Stimulated activated CD8-positive, alpha-beta memory T cell treated with anti-CD3 and anti-CD28 coated beads, Interleukin-12 subunit alpha, Interleukin-12 subunit beta, amount 100 ng/mL, for 4 hours (primary cell): ENCODE data around the gene STAT1.

Experiments used
- DNase-seq: peaks from one replicate; pipeline ENCODE4 v3.0.0-alpha.2; 2020; ENCODE audit warnings: low read depth

STAT1 gene

GRCh38 chr2:191031256-191031655 lies 17.3 kb upstream of the STAT1 start:
- DNase-seq: no peak

GRCh38 chr2:191030521-191031154 lies 16.7 kb upstream of the STAT1 start:
- no peak for DNase-seq

GRCh38 chr2:191029280-191029950 lies 15.4 kb upstream of the STAT1 start:
- DNase-seq: no peak

- DNase-seq: no peak
These were observed 12.4 kb upstream of the STAT1 start for GRCh38 chr2:191026377-191026776.

- DNase-seq: no peak
These were observed 11.2 kb upstream of the STAT1 start for GRCh38 chr2:191025135-191025534.

- DNase-seq: no peak
These were observed 9.3 kb upstream of the STAT1 start for GRCh38 chr2:191023235-191023679.

- no peak for DNase-seq
These were observed 6.9 kb upstream of the STAT1 start for GRCh38 chr2:191020742-191021381.

- peak; percentile 92 for DNase-seq
These were observed 6.3 kb upstream of the STAT1 start for GRCh38 chr2:191020221-191020741.

GRCh38 chr2:191019376-191019775 lies 5.4 kb upstream of the STAT1 start:
- DNase-seq: no peak

- no peak for DNase-seq
These were observed 4.7 kb upstream of the STAT1 start for GRCh38 chr2:191018643-191019119.

- no peak for DNase-seq
These were observed 4.1 kb upstream of the STAT1 start for GRCh38 chr2:191018048-191018447.

- no peak for DNase-seq
These were observed 1.9 kb upstream of the STAT1 start for GRCh38 chr2:191015831-191016230.

GRCh38 chr2:191015239-191015638 lies 1.3 kb upstream of the STAT1 start:
- no peak for DNase-seq

GRCh38 chr2:191014653-191015020 lies 666 bp upstream of the STAT1 start:
- DNase-seq: no peak

- no peak for DNase-seq
These were observed 364 bp downstream of the STAT1 start for GRCh38 chr2:191013682-191013931.

- no peak for DNase-seq
These were observed 908 bp downstream of the STAT1 start for GRCh38 chr2:191012845-191013681.

- no peak for DNase-seq
These were observed 1.6 kb downstream of the STAT1 start for GRCh38 chr2:191012346-191012745.

GRCh38 chr2:191010887-191011885 lies 2.8 kb downstream of the STAT1 start:
- no peak for DNase-seq

- DNase-seq: no peak
These were observed 4.2 kb downstream of the STAT1 start for GRCh38 chr2:191009541-191010374.

- no peak for DNase-seq
These were observed 5.7 kb downstream of the STAT1 start for GRCh38 chr2:191008286-191008685.
